ENCODE measurements around the gene C6orf47. TPM values are rescaled to one million over a fixed set of nuclear protein-coding genes. Genes with fewer than 3 reads are reported as not detected.

The C6orf47 gene
- polyA plus RNA-seq, 1 donor from 2014 or later, result 17.2 TPM

GRCh38 chr6:31666337-31666965, 5.9 kb upstream of the C6orf47 start:
- Histone ChIP-seq H3F3A (ENCODE audit: insufficient read depth, low read length, poor library complexity, severe bottlenecking) (no peaks in the 10 kb centered on the region), H3K9ac (ENCODE audit: low read length) (peak overlapping the region; percentile 87), H3K9me2 (ENCODE audit: insufficient read depth, low read length) (no peaks in the 10 kb centered on the region), H3K4me2 (ENCODE audit: low read length) (peak overlapping the region; percentile 82), H3K4me3 (ENCODE audit: low read length) (peak overlapping the region; percentile 88), H4K20me1 (ENCODE audit: insufficient read depth) (no peaks in the 10 kb centered on the region), H2AFZ (ENCODE audit: low read depth, low read length) (peak overlapping the region; percentile 37), H3K9me3 (ENCODE audit: low read length) (no peaks in the 10 kb centered on the region), H3K27ac (ENCODE audit: low read length) (peak overlapping the region; percentile 85), H3K36me3 (ENCODE audit: insufficient read depth, low read length) (no peaks in the 10 kb centered on the region), H3K27me3 (ENCODE audit: insufficient read depth, low read depth, low read length) (no peaks in the 10 kb centered on the region), H3K79me2 (replicated peaks; ENCODE audit: insufficient read depth, low read length) (peaks cover 28% of the 10 kb centered on the region)
- TF ChIP-seq MXI1 (conservative IDR thresholded peaks at IDR 0.05; ENCODE audit: poor library complexity, severe bottlenecking), result no peak
- no peak for TF ChIP-seq POLR2AphosphoS5 (IDR thresholded peaks at IDR 0.05)
- TF ChIP-seq EP300 (conservative IDR thresholded peaks at IDR 0.05; ENCODE audit: poor library complexity, severe bottlenecking), result no peak
- no peak for TF ChIP-seq RAD21 (conservative IDR thresholded peaks at IDR 0.05)
- no peak for TF ChIP-seq SMC3 (conservative IDR thresholded peaks at IDR 0.05; ENCODE audit: poor library complexity)
- no peak for TF ChIP-seq CTCF (IDR thresholded peaks at IDR 0.05; ENCODE audit: poor library complexity, severe bottlenecking)
- no peak for TF ChIP-seq EZH2 (IDR thresholded peaks at IDR 0.05; ENCODE audit: borderline replicate concordance, insufficient read depth, low read length, poor library complexity, severe bottlenecking)
- no peak for TF ChIP-seq TAF1 (IDR thresholded peaks at IDR 0.05; ENCODE audit: low read depth)
- TF ChIP-seq REST (IDR thresholded peaks at IDR 0.05; ENCODE audit: borderline replicate concordance), result no peak

GRCh38 chr6:31665501-31666336, 5.1 kb upstream of the C6orf47 start, which contains the start of gene CSNK2B:
Gene CSNK2B (plus strand): TSS chr6:31666080. CDS start chr6:31666832, 752 bp downstream.
- Histone ChIP-seq H3K9me3 (ENCODE audit: low read length) (no peaks in the 10 kb centered on the region), H3K9me2 (ENCODE audit: insufficient read depth, low read length) (no peaks in the 10 kb centered on the region), H3K4me3 (ENCODE audit: low read length) (peak within 1 kb of the TSS; percentile 88), H4K20me1 (ENCODE audit: insufficient read depth) (no peaks in the 10 kb centered on the region), H3K27me3 (ENCODE audit: insufficient read depth, low read depth, low read length) (no peaks in the 10 kb centered on the region), H3K4me2 (ENCODE audit: low read length) (peak within 1 kb of the TSS; percentile 82), H3K36me3 (ENCODE audit: insufficient read depth, low read length) (no peaks in the 10 kb centered on the region), H3K79me2 (replicated peaks; ENCODE audit: insufficient read depth, low read length) (peaks cover 34% of the 10 kb centered on the region), H3F3A (ENCODE audit: insufficient read depth, low read length, poor library complexity, severe bottlenecking) (no peaks in the 10 kb centered on the region), H2AFZ (ENCODE audit: low read depth, low read length) (peak within 1 kb of the TSS; percentile 65), H3K27ac (ENCODE audit: low read length) (peak within 1 kb of the TSS; percentile 85), H3K9ac (ENCODE audit: low read length) (peak within 1 kb of the TSS; percentile 87)
- TF ChIP-seq REST (IDR thresholded peaks at IDR 0.05; ENCODE audit: borderline replicate concordance) (no peak), MXI1 (conservative IDR thresholded peaks at IDR 0.05; ENCODE audit: poor library complexity, severe bottlenecking) (peak; percentile 53), CTCF (IDR thresholded peaks at IDR 0.05; ENCODE audit: poor library complexity, severe bottlenecking) (peak; percentile 17), POLR2AphosphoS5 (IDR thresholded peaks at IDR 0.05) (peak; percentile 82)

Data from neural cell (in vitro differentiated cells).